ENCODE results near the gene SLC25A22.

- TF ChIP-seq POLR2A (IDR thresholded peaks at IDR 0.05) = no peak
- TF ChIP-seq CTCF (IDR thresholded peaks at IDR 0.05) = no peak
- TF ChIP-seq POLR2AphosphoS5 (IDR thresholded peaks at IDR 0.05) = no peak
- no peak for TF ChIP-seq EP300 (IDR thresholded peaks at IDR 0.05)
Measured at GRCh38 chr11:766936-767210, 31.2 kb downstream of the SLC25A22 start.
